Measurements from ENCODE around the gene STIM2. TPM values are rescaled to one million over a fixed set of nuclear protein-coding genes. Genes with fewer than 3 reads are reported as not detected.

STIM2 gene
- total and polyA plus RNA-seq, 2 of the 4 experiments (the other 2 are of a cell fraction): 16.1 to 27.6 TPM

DNA sequence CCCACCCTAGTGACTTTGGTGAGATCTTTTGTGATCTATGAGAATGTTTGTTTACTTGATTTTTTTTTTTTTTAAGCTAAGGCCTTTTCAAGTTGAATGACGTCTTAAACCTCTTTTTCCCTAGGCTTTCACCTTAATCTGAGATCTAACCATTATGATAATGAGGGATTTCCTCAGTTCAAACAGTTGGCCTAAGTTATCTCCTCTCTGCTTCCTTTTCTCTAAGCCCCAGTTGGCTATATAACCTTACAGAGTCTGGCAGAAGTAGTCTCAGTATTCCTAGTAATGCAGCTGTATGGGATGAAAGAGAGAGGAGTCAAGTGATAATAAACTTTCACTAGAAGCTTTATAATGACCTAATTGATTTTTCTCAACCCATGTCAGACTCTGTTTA, 99.0 kb downstream of the STIM2 start:
- CTCF ChIA-PET: no interaction called here
- no CpG with 5 or more reads among the region's 1 CpG for WGBS, 2 experiments (ENCODE audit: extremely low coverage in 2 of 2, insufficient read length in 1 of 2)
- H3K4ac ChIP-seq (ENCODE audit: low read depth, low read length): no peak overlapping the region
- no peaks in the 10 kb centered on the region; the same call in 1 of the 2 replicates for H4K20me1 ChIP-seq (ENCODE audit: insufficient read depth, low read length)
- no peak overlapping the region for H3K18ac ChIP-seq (ENCODE audit: low read depth, low read length)
- no peak overlapping the region for H2BK5ac ChIP-seq (ENCODE audit: low read depth, low read length, poor library complexity, severe bottlenecking)
- DNase-seq (no peak), ATAC-seq (ENCODE audit: low read depth) (peak; percentile 15; the same call in 1 of the 2 replicates)
- peaks cover 3% of the 10 kb centered on the region; the same call in 1 of the 2 replicates for H3K9me1 ChIP-seq (ENCODE audit: insufficient read depth, low read length)
- no peak overlapping the region for H2AK9ac ChIP-seq (replicated peaks; ENCODE audit: low read depth, low read length, poor library complexity)
- no peak overlapping the region for H3K4me2 ChIP-seq (ENCODE audit: low read depth, low read length)
- H3K36me3 ChIP-seq (ENCODE audit: control insufficient read depth, insufficient read depth, low read length): no peaks in the 10 kb centered on the region; the same call in 1 of the 2 replicates
- intact Hi-C loops (cut with micrococcal nuclease) (no loop called here), dilution Hi-C loops (cut with HindIII; ENCODE audit: low sequenced_read_pairs, unreplicated experiment) (no loop called here), in situ Hi-C loops (cut with MboI; ENCODE audit: low sequenced_read_pairs) (no loop called here)
- H3K56ac ChIP-seq (ENCODE audit: extremely low read depth, insufficient read depth, low read length): no peak overlapping the region
- no peak overlapping the region for H3K23ac ChIP-seq (ENCODE audit: low read depth, low read length)
- H3K9ac ChIP-seq (ENCODE audit: low read depth, low read length): no peak overlapping the region
- no TSS peak for BruUV-seq (replicated peaks)
- H4K91ac ChIP-seq (ENCODE audit: insufficient read depth, low read depth, low read length): no peak overlapping the region
- H4K5ac ChIP-seq (ENCODE audit: low read depth, low read length): no peak overlapping the region
- no peak overlapping the region for H2BK20ac ChIP-seq (ENCODE audit: low read depth, low read length)
- H3K4me1 ChIP-seq (ENCODE audit: control insufficient read depth, insufficient read depth, low read length): peaks cover 3% of the 10 kb centered on the region; the same call in 1 of the 2 replicates
- H3K14ac ChIP-seq (replicated peaks; ENCODE audit: low read depth, low read length): no peak overlapping the region
- no peak overlapping the region for H2AFZ ChIP-seq (replicated peaks; ENCODE audit: low read length, poor library complexity)
- H3K79me1 ChIP-seq (ENCODE audit: low read depth in 1 of 2, low read length in 2 of 2): no peaks in the 10 kb centered on the region; a peak in 1 of 4 replicates
- TF ChIP-seq RCOR1 (IDR thresholded peaks at IDR 0.05; ENCODE audit: insufficient replicate concordance, low read length): no peak
- no peak for TF ChIP-seq MAFK (IDR thresholded peaks at IDR 0.05; ENCODE audit: low read depth, low read length)
- no peak for TF ChIP-seq RAD21 (IDR thresholded peaks at IDR 0.05; ENCODE audit: low read length)
- H2BK120ac ChIP-seq (ENCODE audit: low read depth, low read length): no peak overlapping the region
- no peaks in the 10 kb centered on the region for H3K9me3 ChIP-seq (ENCODE audit: control insufficient read depth, insufficient read depth, low read length)
- H3K27me3 ChIP-seq (ENCODE audit: control insufficient read depth, insufficient read depth, low read length): no peaks in the 10 kb centered on the region
- H2AK5ac ChIP-seq (ENCODE audit: low read depth, low read length): no peak overlapping the region
- no peak overlapping the region for H2BK15ac ChIP-seq (ENCODE audit: low read depth, low read length)
- no peak overlapping the region for H4K8ac ChIP-seq (ENCODE audit: low read depth in 2 of 2, low read length in 2 of 2)
- no peak overlapping the region for H3K4me3 ChIP-seq (ENCODE audit: insufficient read depth, low read depth, low read length)
- H3K27ac ChIP-seq (ENCODE audit: insufficient read depth, low read length): no peak overlapping the region
- POLR2A ChIA-PET (ENCODE audit: unreplicated experiment): no interaction called here
